GM19043 (cell line): Measurements from ENCODE around the gene ADAMTSL4.

Source experiments
- ATAC-seq: cut with Tn5 transposase; IDR thresholded peaks from one replicate; pipeline ENCODE4 v1.9.1; 2021; ENCODE audit warnings: low read depth; ENCODE audit not compliant: unreplicated experiment

The ADAMTSL4 gene

DNA sequence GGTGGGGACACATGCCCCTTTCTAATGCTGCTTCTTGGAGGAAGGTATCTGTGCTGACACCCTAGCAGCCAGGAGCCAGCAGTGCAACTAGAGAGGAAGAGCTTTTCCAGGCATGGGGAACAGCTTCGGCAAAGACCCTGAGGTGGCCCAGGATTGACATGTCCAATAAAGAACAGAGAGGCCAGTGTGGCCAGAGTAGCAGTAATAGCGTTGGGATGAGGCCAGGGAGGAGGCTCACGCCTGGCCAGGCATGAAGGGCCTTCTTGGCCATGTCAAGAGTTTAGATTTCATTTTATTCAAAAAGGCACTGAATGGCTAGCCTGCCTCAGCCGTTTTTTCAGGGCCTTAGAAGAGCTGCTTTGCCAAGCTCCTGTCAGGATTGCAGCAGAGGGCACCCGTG is 16.3 kb upstream of the ADAMTSL4 start:
- no peak for ATAC-seq

DNA sequence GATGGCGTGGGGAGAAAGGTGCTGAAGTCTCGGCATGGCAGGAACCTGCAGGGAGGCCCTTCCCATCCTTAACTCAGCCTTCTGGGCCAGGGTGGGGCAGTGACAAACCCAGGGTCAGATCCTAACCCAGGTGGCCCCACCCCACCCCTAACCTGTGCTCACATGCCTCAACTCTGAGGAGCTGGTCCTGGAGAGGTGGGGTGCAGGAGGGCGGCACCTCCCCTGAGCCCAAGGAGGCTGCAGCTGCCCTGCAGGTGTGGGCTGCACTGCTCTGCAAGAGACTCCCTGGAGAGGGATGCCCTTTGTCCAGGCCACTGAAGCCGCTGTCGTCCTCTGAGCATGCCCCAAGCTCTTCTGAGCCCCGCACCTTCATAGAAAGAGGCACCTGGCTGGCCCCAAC is 15.2 kb upstream of the ADAMTSL4 start:
- no peak for ATAC-seq

DNA sequence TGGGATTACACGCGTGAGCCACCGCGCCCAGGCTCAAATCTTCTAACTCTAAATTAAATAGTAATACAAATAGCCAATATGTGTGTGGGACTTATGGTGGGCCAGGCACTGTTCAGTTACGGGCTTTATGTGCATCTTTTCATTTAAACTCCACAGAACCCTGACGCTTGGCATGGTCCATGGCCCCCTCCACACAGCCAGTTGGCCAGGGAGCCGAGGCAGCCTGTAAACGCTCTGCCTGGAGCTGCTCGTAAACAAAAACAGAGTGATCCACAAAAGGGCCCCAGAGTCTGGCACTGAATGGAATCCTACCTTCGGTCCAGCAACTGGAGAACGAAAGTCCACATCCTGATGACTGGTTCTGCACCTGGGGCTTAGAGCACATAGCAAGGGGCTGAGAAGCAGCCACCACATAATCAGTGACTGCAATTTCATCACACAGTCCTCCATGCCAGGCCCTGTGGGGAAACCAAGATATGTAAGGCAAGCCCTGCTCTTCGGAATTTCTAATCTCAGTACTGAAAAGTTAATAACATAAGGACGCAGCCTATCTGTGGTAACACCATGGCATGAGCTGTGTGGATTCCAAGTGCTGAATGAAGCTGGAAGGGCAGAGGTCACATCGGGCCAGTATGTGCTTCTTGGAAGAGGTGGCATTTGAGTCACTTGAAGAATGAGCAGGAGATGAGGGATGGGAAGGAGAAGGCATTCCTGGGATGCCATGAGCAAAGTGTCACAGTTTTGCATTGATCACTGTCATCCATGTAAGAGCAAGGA is 13.5 kb upstream of the ADAMTSL4 start:
- no peak for ATAC-seq

DNA sequence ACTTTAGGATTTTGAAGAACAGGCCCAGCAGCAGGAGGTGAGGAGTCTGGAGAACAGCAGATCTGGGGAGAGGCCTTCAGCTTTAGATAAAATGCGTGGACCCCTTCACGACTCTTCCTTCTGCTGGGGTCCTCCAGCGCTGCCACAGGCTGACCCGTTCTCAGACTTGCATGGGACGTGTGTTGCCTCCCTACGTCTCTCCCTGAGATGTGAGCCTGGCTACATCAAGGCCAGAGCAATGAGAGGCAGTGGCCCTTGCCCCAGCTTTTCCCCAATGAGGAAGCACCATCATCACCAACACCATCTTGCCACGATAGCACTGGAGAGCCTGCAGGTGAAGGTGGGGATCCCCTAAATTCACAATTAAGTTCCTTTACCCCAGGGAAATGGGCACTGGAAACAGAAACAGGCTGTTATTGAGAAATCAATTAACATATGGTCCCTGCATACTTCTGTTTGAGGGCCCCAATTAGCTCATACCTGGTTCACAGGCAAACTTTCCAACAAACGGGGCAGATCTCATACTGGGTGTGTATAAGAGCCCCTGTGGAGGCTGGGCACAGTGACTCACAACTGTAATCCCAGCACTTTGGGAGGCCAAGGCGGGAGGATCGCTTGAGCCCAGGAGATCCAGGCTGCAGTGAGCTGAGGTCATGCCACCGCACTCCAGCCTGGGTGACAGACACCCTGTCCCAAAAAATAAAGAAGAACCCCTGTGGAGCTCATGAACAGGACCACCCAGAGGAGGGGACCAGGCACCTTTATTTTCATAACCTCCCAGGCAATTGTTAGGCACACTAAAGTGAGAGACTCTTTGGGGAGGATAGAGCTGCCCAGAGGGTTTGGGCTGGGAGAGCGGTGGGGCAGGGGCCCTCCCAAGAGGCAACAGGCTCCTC is 12.1 kb upstream of the ADAMTSL4 start:
- ATAC-seq, result no peak

DNA sequence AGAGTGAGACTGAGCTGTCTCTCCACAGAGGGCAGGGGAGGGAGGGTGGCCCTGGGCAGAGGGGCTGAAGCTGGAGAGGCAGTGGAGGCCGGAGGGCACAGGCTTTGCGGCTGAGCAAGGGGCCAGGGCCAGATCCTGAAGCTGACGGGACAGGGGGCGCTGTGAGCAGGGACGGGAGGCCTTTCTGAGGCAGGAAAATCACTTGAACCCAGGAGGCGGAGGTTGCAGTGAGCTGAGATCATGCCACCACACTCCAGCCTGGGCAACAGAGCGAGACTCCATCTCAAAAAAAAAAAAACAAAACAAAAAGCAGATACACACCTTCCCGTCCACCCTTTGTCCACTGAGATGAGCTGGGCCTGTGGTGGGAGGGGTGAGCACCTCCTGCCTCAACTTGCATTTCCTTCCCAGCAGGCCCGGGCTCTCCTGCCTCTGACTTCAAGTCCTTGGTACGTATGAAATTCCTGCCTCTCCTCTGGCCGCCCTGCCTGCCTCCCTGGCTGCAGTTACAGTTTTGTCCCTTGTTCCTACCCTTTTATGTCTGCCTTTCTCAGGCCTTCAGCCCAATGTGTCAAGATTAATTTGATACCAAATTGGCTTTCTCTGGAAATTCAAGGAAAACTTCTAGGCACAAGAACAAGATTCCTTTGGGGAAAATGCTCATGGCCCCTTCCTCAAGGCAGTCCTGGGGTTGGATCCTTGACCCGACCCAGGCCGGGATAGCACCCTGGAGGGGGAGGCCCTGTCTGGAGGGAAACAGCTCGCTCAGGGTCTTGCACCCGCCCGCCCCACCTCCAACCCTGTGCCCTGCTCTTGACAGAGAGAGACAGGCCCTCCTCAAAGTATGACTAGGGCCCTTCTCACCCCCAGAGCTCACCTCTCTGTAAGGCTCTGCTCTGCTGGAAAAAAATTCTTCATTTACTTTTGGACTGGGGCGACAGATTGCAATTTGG is 11.2 kb upstream of the ADAMTSL4 start:
- ATAC-seq, result no peak

DNA sequence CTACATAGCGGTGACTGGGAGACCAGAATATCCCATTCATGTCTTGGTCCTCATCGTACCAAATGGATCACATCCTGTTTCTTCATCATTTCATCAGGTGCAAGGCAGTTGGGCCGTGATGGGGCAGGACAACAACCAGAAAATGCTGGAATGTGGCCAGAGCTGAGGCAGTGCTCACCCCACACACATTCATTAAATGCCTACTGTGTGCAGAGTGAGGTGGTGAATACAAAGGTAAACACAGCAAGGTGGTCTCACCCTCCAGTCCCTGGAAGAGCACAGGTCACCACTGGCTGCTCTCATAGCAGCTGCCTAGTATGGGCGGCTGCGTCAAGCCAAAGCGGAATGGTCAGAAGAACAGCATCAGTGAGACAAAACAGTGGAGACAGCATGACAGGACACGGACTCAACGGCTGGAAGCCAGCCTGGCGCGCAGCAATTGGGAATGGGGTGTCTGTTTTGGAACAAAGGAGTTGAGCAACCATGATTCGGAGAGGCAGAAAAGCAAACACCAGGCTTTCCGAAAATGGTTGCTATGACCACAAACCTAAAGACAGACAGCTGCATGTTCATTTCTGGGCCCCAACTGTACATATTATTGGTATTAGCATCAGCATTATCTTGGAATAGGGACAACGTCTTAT is 5.6 kb upstream of the ADAMTSL4 start:
- ATAC-seq, result no peak

DNA sequence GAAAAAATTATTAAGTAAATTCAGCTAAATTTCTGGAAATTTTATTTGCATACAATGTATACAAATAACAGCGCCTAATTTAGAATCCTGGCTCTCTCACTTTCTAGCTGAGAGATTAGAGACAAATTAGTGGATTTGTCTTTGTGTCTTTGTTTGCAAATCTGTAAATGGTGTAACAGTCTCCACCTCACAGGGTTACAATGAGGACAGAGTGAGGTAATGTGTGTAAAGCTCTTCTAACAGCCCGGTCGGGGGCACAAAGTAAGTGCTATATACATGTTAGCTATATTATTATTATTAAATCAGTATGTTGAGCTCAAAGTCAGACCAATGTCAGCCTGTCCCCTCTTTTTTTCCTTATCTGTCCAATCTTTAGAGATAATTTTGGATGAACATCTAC is 5.0 kb upstream of the ADAMTSL4 start:
- no peak for ATAC-seq

DNA sequence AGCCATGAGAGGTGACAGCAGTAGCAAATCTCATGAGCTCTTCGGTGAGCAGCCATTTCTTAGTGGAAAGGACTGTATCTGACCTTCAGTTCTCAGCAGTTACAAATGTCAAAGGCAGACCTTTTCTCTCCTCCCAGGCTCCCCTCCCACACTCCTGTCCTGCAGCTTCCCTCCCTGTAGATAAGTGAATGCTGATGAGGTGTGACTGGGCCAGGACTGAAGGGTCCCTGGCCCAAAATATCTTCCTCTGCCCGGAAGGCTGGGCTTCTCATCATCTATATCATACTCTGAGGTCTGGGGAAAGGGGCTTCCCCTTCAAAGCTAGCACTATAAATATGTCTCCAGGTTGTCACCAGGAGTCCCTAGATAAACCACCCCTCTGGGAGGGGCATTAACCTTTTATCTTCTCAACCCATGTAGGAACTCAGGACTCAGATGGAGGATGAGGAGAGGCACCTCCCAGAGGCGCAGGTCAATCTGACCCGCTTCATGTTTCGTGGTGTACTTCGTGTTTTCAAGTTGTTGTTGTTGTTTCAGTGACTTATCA is 3.6 kb upstream of the ADAMTSL4 start:
- ATAC-seq, result no peak

DNA sequence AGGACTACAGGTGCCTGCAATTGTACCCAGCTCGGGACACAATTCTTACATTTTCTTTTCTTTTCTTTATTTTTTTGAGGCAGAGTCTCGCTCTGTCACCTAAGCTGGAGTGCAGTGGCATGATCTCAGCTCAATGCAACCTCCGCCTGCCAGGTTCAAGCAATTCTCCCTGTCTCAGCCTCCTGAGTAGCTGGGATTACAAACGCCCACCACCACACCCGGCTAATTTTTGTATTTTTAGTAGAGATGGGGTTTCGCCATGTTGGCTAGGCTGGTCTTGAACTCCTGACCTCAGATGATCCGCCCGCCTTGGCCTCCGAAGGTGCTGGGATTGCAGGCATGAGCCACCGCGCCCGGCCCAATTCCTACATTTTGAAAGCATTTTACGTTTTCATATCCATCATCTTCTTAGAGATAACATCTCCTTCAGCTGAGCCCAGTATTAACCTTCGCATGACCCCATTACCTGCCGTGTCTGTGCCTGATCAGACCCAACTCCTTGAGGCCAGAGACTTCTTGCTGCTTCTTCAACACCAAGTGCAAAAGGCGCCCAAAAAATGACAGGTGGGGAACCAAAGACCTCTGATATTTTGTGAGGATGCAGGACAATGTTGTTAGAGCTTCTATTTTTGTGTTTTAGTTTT is 2.8 kb upstream of the ADAMTSL4 start:
- no peak for ATAC-seq

DNA sequence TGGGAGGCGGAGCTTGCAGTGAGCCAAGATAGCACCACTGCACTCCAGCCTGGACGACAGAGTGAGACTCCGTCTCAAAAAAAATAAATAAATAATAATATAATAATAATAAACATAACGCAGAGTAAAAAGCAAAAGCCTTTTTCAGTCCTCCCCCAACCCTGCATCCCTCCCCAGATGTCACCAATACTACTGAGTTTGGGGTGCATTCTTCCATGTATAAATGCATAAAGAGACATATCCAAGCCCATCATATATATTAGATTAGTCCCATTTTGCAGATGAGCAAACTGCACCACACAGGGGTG is 930 bp upstream of the ADAMTSL4 start:
- ATAC-seq, result no peak

DNA sequence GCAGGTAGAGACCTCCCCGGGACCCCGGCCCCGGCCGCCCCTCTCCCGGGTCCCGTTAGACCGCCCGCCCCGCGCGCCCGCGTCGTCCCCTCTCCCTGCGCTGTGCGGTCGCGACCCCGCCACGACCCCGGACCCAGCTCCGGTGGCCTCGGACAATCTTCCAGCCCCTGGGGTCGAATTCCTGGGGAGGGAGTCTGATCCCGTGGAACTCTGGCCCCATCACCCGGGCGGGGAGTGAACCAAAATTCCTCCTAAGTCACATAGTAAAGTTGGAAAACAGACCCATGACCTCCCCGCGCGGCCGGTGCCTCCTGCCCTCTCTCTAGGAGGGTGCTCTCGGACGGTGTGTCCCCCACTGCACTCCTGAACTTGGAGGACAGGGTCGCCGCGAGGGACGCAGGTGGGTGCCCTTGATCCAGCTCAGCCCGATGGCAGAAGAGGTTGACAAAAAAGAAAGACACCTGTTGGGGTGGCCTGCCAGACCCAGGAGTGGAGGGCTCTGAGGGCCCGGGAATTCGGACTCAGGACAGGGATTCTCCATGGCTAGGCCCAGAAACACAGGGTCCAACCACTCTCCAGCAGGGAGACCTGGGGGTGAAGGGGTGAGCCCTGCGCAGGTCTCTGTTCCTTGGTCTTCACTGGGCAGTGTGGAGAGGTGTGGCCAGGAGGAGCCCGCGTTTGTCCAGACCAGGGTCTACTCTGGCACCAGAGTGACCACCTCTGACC is 451 bp downstream of the ADAMTSL4 start:
- ATAC-seq, result no peak

DNA sequence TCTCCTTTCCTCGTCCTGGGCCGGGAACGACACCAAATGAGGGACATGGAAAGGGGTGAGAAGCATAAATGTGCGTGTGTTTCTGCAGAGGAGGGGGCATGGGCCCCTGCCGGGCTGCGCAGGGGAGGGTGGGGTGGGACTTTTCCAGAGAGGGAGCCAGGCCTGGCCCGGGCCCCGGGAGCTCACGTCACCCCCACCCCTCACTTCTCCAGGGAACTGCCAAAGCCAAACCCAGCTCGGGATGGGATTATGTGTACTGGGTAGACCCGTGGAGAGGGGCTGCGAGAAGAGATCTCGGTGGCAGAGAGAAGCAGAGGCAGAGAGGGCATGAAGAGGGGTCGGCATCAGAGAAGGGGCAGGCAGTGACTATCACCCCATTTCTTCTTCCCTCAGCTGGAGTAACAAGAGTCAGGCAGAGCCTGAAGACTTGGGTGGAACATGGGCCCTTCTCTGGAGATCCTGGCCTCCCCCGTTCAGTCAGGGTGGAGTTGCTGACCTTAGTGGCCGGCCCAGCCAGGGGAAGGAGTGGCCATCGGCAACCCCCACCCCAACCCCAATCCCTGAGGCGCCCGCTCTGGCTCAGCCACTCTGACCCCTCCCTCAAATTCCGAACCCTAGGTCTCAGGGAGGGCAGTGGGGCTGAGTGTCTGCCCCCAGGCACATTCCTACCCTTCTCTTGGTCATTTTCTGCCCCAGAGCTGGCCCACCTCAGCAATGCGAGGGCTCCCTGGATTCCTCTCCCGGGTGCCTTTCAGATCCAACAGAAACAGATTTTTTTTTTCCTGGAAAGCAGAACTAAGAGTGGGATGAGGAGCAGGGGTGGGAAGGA is 1.2 kb downstream of the ADAMTSL4 start:
- ATAC-seq, result no peak

DNA sequence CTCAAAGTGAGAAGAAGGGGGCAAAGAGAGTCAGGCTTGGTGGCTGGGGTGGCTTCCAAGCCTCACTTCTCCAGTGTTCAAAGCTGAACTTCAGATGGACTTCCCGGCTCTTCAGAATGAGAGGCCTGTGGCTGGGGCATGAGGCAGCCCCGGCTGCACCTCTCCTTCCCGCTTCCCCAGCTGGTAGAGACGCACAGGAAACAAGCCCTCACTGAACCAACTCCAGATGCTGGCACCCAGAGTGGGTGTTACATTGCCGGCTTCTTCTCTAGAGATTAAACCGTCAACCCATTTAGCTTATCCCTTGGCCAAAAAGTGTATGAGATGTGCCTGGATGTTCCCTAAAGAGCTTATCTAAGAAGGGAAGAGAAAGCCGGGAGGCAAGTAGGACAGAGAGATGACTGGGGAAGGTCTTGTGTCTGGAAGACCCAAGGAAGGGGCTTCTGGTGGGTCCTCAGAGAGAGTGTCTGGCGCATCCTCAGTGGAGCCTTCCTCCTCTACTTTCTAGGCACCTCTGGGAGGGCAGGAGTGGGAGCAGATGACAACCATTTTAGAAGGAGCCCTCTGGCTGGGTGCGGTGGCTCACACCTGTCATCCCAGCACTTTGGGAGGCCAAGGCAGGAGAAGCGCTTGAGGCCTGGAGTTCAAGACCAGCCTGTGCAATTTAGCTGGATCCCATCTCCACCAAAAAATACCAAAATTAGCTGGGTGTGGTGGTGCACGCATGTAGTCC is 2.0 kb downstream of the ADAMTSL4 start:
- no peak for ATAC-seq

DNA sequence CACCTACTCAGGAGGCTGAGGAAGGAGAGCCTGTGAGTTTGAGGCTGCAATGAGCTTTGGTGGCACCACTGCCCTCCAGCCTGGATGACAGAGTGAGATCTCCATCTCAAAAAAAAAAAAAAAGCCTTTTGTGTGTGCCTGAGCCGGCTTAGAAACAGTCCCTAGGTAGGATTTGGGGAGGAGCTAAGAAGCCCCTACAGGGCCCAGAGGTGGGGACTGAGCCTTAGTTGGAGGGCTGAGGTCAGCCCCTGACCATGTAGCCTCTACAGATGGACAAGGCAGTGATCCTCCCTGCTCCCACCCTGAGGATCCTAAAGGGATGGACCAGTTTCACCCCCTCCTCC is 2.5 kb downstream of the ADAMTSL4 start:
- ATAC-seq, result no peak

DNA sequence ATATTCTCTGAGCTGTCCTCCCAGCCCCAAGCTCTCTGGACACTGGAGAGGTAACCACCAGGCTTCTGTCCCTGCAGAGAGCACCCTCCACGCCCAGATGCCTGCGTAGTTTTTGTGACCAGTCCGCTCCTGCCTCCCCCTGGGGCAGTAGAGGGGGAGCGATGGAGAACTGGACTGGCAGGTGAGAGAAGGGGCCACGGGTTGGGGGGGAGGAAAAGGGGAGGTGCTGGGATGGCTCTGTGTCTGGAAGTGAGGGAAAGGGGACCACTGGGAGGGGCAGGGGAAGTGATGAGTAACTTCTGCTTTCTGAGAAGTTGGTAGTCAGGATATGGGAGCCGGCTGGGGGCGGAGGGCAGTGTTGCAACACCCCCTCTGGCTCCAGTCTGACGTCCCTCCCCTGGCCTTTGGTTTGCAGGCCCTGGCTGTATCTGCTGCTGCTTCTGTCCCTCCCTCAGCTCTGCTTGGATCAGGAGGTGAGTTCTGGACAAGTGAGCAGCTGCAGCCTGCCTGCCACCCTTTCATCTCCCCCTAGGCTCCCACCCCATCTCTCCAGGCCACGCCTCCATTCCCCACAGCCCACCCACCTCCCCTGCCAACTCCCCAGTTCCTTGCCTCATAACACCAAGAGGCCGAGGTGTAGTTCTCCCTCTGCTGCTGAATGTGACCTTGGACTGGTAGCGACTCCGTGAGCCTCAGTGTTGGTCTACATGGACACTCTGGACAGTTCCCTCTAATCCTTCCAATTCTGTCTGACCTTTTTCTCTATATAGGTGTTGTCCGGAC is 3.1 kb downstream of the ADAMTSL4 start:
- no peak for ATAC-seq

DNA sequence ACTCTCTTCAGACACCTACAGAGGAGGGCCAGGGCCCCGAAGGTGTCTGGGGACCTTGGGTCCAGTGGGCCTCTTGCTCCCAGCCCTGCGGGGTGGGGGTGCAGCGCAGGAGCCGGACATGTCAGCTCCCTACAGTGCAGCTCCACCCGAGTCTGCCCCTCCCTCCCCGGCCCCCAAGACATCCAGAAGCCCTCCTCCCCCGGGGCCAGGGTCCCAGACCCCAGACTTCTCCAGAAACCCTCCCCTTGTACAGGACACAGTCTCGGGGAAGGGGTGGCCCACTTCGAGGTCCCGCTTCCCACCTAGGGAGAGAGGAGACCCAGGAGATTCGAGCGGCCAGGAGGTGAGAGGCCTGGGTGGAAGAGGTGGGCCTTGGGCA is 3.7 kb downstream of the ADAMTSL4 start:
- no peak for ATAC-seq
